ENCODE data around the gene SYT9.
A peak's percentile ranks its signal among the peaks of the same experiment; 100 is the strongest.

The SYT9 gene

GRCh38 chr11:7495882-7496551, 244.3 kb downstream of the SYT9 start:
- Histone ChIP-seq H3K36me3 (ENCODE audit: insufficient read depth, low read length) (no peaks in the 10 kb centered on the region), H3K4me3 (no peak overlapping the region), H3K9ac (ENCODE audit: insufficient read length) (no peak overlapping the region), H3K27ac (no peak overlapping the region), H3K9me3 (ENCODE audit: low read depth, low read length) (no peaks in the 10 kb centered on the region)
- TF ChIP-seq FOXP2 (optimal IDR thresholded peaks at IDR 0.05; ENCODE audit: control extremely low read depth, extremely low read length, insufficient read depth) (no peak), EZH2 (IDR thresholded peaks at IDR 0.05) (no peak), POLR2AphosphoS5 (IDR thresholded peaks at IDR 0.05; ENCODE audit: borderline replicate concordance, low read depth, low read length) (no peak)
- no peak for DNase-seq (ENCODE audit: low read depth, low spot score)

DNA sequence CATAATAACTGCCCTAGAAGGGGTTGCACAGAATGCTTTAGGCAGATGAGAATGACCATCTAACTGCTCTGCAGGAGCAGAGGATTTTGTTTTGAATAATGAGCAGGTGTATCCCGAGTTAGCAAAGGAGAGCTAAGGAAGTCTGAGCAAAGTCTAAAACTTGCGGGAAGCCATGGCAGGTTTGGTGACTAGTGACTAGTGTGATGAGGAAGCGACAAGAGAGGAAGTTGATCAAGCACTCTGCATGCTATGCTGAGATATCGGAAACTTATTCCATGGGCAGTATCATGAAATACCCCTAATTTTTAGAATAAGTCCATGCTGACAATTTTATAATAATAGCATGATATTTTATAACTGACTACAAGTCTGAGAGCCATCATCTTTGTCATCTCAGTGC, 246.5 kb downstream of the SYT9 start:
- Histone ChIP-seq H3K9ac (ENCODE audit: insufficient read length) (no peak overlapping the region), H3K9me3 (ENCODE audit: low read depth, low read length) (no peaks in the 10 kb centered on the region), H3K4me3 (no peak overlapping the region), H3K27ac (no peak overlapping the region), H3K36me3 (ENCODE audit: insufficient read depth, low read length) (no peaks in the 10 kb centered on the region)
- DNase-seq (ENCODE audit: low read depth, low spot score), result no peak
- TF ChIP-seq POLR2AphosphoS5 (IDR thresholded peaks at IDR 0.05; ENCODE audit: borderline replicate concordance, low read depth, low read length) (no peak), EZH2 (IDR thresholded peaks at IDR 0.05) (no peak), FOXP2 (optimal IDR thresholded peaks at IDR 0.05; ENCODE audit: control extremely low read depth, extremely low read length, insufficient read depth) (no peak)

GRCh38 chr11:7499081-7499480, 247.4 kb downstream of the SYT9 start:
- DNase-seq (ENCODE audit: low read depth, low spot score), result peak; percentile 35
- TF ChIP-seq POLR2AphosphoS5 (IDR thresholded peaks at IDR 0.05; ENCODE audit: borderline replicate concordance, low read depth, low read length) (no peak), EZH2 (IDR thresholded peaks at IDR 0.05) (no peak), FOXP2 (optimal IDR thresholded peaks at IDR 0.05; ENCODE audit: control extremely low read depth, extremely low read length, insufficient read depth) (no peak)
- H3K36me3 ChIP-seq (ENCODE audit: insufficient read depth, low read length), result no peaks in the 10 kb centered on the region

DNA sequence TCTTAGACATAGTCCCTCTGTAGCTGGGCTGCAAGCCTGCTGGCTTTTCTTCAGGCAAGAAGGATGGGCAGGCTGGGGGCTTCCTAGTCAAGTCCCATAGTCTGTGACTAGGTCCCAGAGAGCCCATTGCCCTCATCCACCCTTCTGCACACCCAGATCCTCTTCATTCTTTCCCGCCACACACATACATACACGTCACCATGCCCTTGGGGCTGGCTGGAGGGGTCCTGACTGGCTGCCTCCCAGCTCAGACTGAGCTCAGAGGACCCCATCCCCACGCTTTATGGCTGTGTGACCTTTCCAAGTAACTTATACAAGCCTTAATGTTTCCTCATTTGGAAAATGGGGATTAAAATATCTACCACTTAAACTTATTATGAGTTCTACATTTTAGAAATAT, 248.5 kb downstream of the SYT9 start:
- no peak overlapping the region for H3K9ac ChIP-seq (ENCODE audit: insufficient read length)
- no peaks in the 10 kb centered on the region for H3K9me3 ChIP-seq (ENCODE audit: low read depth, low read length)
- TF ChIP-seq EZH2 (IDR thresholded peaks at IDR 0.05), result no peak
- no peak for TF ChIP-seq FOXP2 (optimal IDR thresholded peaks at IDR 0.05; ENCODE audit: control extremely low read depth, extremely low read length, insufficient read depth)
- no peak for TF ChIP-seq POLR2AphosphoS5 (IDR thresholded peaks at IDR 0.05; ENCODE audit: borderline replicate concordance, low read depth, low read length)
- no peaks in the 10 kb centered on the region for H3K36me3 ChIP-seq (ENCODE audit: insufficient read depth, low read length)
- DNase-seq (ENCODE audit: low read depth, low spot score), result no peak
- no peak overlapping the region for H3K27ac ChIP-seq
- H3K4me3 ChIP-seq, result no peak overlapping the region

More at GRCh38 chr11:7499081-7499480, 247.4 kb downstream of the SYT9 start:
- Histone ChIP-seq H3K27ac (no peak overlapping the region), H3K9me3 (ENCODE audit: low read depth, low read length) (no peaks in the 10 kb centered on the region), H3K9ac (ENCODE audit: insufficient read length) (no peak overlapping the region), H3K4me3 (no peak overlapping the region)

- Histone ChIP-seq H3K36me3 (ENCODE audit: insufficient read depth, low read length) (no peaks in the 10 kb centered on the region), H3K27ac (no peak overlapping the region), H3K9ac (ENCODE audit: insufficient read length) (no peak overlapping the region), H3K4me3 (no peak overlapping the region), H3K9me3 (ENCODE audit: low read depth, low read length) (no peaks in the 10 kb centered on the region)
- TF ChIP-seq FOXP2 (optimal IDR thresholded peaks at IDR 0.05; ENCODE audit: control extremely low read depth, extremely low read length, insufficient read depth), result no peak
- TF ChIP-seq POLR2AphosphoS5 (IDR thresholded peaks at IDR 0.05; ENCODE audit: borderline replicate concordance, low read depth, low read length), result no peak
- no peak for TF ChIP-seq EZH2 (IDR thresholded peaks at IDR 0.05)
- DNase-seq (ENCODE audit: low read depth, low spot score), result no peak
Observed at GRCh38 chr11:7501251-7501650, 249.5 kb downstream of the SYT9 start.

DNA sequence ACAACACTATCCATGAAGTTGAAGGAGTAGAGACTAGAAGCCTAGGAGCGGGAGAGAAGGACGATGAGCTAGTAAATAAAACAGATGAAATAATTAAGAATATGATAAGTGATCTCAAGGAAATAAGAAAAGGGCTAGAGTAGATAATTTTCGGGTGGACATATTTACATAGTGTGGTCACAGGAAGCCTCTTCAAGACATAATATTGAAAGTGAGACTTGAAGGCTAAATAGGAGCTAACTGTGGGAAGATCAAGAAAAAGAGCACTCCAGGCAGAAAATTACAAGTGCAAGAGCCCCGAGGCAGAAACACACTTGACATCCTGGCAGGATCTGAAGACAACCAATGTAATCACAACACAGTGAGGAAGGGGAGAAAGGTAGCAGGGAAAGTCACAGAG, 250.2 kb downstream of the SYT9 start:
- Histone ChIP-seq H3K9me3 (ENCODE audit: low read depth, low read length) (no peaks in the 10 kb centered on the region), H3K4me3 (no peak overlapping the region), H3K36me3 (ENCODE audit: insufficient read depth, low read length) (no peaks in the 10 kb centered on the region), H3K9ac (ENCODE audit: insufficient read length) (no peak overlapping the region), H3K27ac (no peak overlapping the region)
- TF ChIP-seq EZH2 (IDR thresholded peaks at IDR 0.05), result no peak
- TF ChIP-seq FOXP2 (optimal IDR thresholded peaks at IDR 0.05; ENCODE audit: control extremely low read depth, extremely low read length, insufficient read depth), result no peak
- no peak for TF ChIP-seq POLR2AphosphoS5 (IDR thresholded peaks at IDR 0.05; ENCODE audit: borderline replicate concordance, low read depth, low read length)
- DNase-seq (ENCODE audit: low read depth, low spot score), result no peak

DNA sequence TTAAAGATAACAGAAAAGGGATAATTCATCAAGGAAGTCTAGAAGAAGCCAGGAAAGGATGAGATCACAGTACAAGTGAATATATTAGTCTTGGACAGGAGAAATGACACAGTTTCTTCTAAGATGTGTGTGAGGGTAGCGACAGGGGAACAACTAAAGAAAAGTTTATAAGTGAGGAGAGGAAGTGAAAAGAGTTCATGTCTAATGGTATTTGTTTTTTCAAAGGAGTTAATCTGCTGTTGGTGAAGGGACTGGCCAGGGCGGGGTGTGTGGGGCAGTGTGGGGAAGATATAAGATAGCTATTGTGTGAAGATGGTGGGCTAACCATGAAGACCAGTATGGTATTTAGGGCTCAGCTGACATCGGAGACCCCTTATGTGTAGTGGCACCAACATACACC, 254.5 kb downstream of the SYT9 start:
- TF ChIP-seq POLR2AphosphoS5 (IDR thresholded peaks at IDR 0.05; ENCODE audit: borderline replicate concordance, low read depth, low read length) (no peak), EZH2 (IDR thresholded peaks at IDR 0.05) (no peak), FOXP2 (optimal IDR thresholded peaks at IDR 0.05; ENCODE audit: control extremely low read depth, extremely low read length, insufficient read depth) (no peak)
- Histone ChIP-seq H3K9me3 (ENCODE audit: low read depth, low read length) (no peaks in the 10 kb centered on the region), H3K4me3 (no peak overlapping the region), H3K27ac (no peak overlapping the region), H3K9ac (ENCODE audit: insufficient read length) (no peak overlapping the region), H3K36me3 (ENCODE audit: insufficient read depth, low read length) (no peaks in the 10 kb centered on the region)
- no peak for DNase-seq (ENCODE audit: low read depth, low spot score)

DNA sequence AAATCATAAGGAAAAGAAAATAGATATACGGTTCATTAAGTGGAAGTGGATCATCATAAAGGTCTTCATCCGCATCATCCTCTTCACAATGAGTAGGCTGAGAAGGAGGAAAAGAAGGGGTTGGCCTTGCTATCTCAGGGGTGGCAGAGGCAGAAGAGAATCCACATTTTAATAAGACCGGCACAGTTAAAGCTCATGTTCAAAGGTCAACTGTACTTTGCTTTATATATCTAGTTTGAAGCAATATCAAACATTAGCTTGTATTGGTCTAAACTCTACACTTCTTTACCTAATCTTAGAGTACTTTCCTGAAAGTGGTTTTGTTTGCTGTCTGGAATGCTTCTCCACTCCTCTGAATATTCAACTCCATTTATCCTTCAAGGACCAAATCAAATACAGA, 256.4 kb downstream of the SYT9 start:
- Histone ChIP-seq H3K4me3 (no peak overlapping the region), H3K27ac (no peak overlapping the region), H3K9ac (ENCODE audit: insufficient read length) (no peak overlapping the region), H3K9me3 (ENCODE audit: low read depth, low read length) (no peaks in the 10 kb centered on the region), H3K36me3 (ENCODE audit: insufficient read depth, low read length) (no peaks in the 10 kb centered on the region)
- DNase-seq (ENCODE audit: low read depth, low spot score), result no peak
- TF ChIP-seq FOXP2 (optimal IDR thresholded peaks at IDR 0.05; ENCODE audit: control extremely low read depth, extremely low read length, insufficient read depth), result no peak
- no peak for TF ChIP-seq EZH2 (IDR thresholded peaks at IDR 0.05)
- TF ChIP-seq POLR2AphosphoS5 (IDR thresholded peaks at IDR 0.05; ENCODE audit: borderline replicate concordance, low read depth, low read length), result no peak

- no peaks in the 10 kb centered on the region for H3K36me3 ChIP-seq (ENCODE audit: insufficient read depth, low read length)
- no peaks in the 10 kb centered on the region for H3K9me3 ChIP-seq (ENCODE audit: low read depth, low read length)
- H3K27ac ChIP-seq, result no peak overlapping the region
- no peak for DNase-seq (ENCODE audit: low read depth, low spot score)
- no peak for TF ChIP-seq FOXP2 (optimal IDR thresholded peaks at IDR 0.05; ENCODE audit: control extremely low read depth, extremely low read length, insufficient read depth)
- no peak for TF ChIP-seq POLR2AphosphoS5 (IDR thresholded peaks at IDR 0.05; ENCODE audit: borderline replicate concordance, low read depth, low read length)
- no peak for TF ChIP-seq EZH2 (IDR thresholded peaks at IDR 0.05)
- H3K4me3 ChIP-seq, result no peak overlapping the region
- no peak overlapping the region for H3K9ac ChIP-seq (ENCODE audit: insufficient read length)
Observed at GRCh38 chr11:7509966-7510365, 258.3 kb downstream of the SYT9 start.
